HepG2 (cell line): ENCODE measurements around the gene WDSUB1. TPM values are rescaled to one million over a fixed set of nuclear protein-coding genes. Genes with fewer than 3 reads are reported as not detected.

Source experiments
- ATAC-seq: fragments of 200-7000 bp; cut with Tn5 transposase; 3 replicates; pipeline ENCODE4 v1.9.1; 2020; ENCODE audit warnings: mild to moderate bottlenecking, moderate library complexity
- BruUV-seq: library from RNA; stranded (reverse); fragments of 400-500 nt; replicated peaks from 2 replicates; lab custom pipeline; 2021; lab: Mats Ljungman, UMichigan
- CTCF ChIA-PET: fragments of 300-600 bp; formaldehyde crosslinking; extraction: SDS; loops from one replicate; lab custom pipeline; 2021; ENCODE audit warnings: low total read pairs, inconsistent platforms, low intra/inter-chr PET ratio; lab: Yijun Ruan, JAX
- POLR2A ChIA-PET: fragments of 350-600 bp; sonication (Branson Sonifier 250); formaldehyde crosslinking; loops from one replicate; lab custom pipeline; 2020; ENCODE audit warnings: antibody characterized with exemption, inconsistent platforms; lab: Yijun Ruan, JAX
- DNase-seq: peaks from one replicate; pipeline ENCODE4 v3.0.0-alpha.2; 2015; ENCODE audit warnings: low spot score
- FAIRE-seq: peaks from 3 replicates; lab custom pipeline; 2011; peaks lifted over from hg19 to GRCh38; lab: Jason Lieb, UNC
- H2AFZ ChIP-seq: one replicate; pipeline ENCODE4 v1.6.1; 2011; ENCODE audit warnings: low read length, inconsistent platforms
- H3K27ac ChIP-seq: fragments of 300-600 bp; 3 replicates; pipeline ENCODE4 v1.8.0; 2011; ENCODE audit warnings: mixed run types, mild to moderate bottlenecking, mixed read lengths, low read length, inconsistent platforms; ENCODE audit not compliant: insufficient read depth; ENCODE audit errors: extremely low read length
- H3K27me3 ChIP-seq, 2 experiments: fragments of 200-600 bp in 1 of 2; 2 replicates in 1 of 2; 3 replicates in 1 of 2; pipeline versions ENCODE4 v1.6.0 to v1.8.0; 2011; ENCODE audit warnings: low read length in 2 of 2, mild to moderate bottlenecking in 2 of 2, moderate library complexity in 2 of 2, inconsistent platforms in 1 of 2; ENCODE audit not compliant: insufficient read depth in 2 of 2, control insufficient read depth in 1 of 2
- H3K36me3 ChIP-seq, 2 experiments: fragments of 200-600 bp in 1 of 2; replicated peaks in 1 of 2; 2 replicates in 1 of 2; 3 replicates in 1 of 2; pipeline versions ENCODE4 v1.5.1 to v1.8.0; 2011; ENCODE audit warnings: low read length in 2 of 2, inconsistent platforms in 1 of 2; ENCODE audit not compliant: insufficient read depth in 2 of 2, control insufficient read depth in 1 of 2
- H3K4me1 ChIP-seq: 2 replicates; pipeline ENCODE4 v1.5.1; 2012; ENCODE audit warnings: low read length, inconsistent platforms; ENCODE audit not compliant: insufficient read depth
- H3K4me2 ChIP-seq: 2 replicates; pipeline ENCODE4 v1.6.0; 2011; ENCODE audit warnings: low read depth, low read length, inconsistent platforms
- H3K4me3 ChIP-seq, 3 experiments: fragments of 200-600 bp in 1 of 3; sonication (generic), shearing (Covaris generic) in 1 of 3; replicated peaks in 1 of 3; 2 replicates each; pipeline ENCODE4 v1.5.1; 2011 to 2016; ENCODE audit warnings: low read length in 3 of 3, inconsistent platforms in 2 of 3, low read depth in 2 of 3, mild to moderate bottlenecking in 2 of 3, control low read depth in 1 of 3, mixed read lengths in 1 of 3; ENCODE audit not compliant: insufficient read depth in 1 of 3
- H3K79me2 ChIP-seq: one replicate; pipeline ENCODE4 v1.6.1; 2011; ENCODE audit warnings: low read length, inconsistent platforms; ENCODE audit not compliant: insufficient read depth
- H3K9ac ChIP-seq: 2 replicates; pipeline ENCODE4 v1.6.0; 2011; ENCODE audit warnings: mild to moderate bottlenecking, low read depth, low read length, inconsistent platforms; ENCODE audit not compliant: insufficient read depth
- H3K9me3 ChIP-seq: 2 replicates; pipeline ENCODE4 v1.5.1; 2012; ENCODE audit warnings: mild to moderate bottlenecking, low read length
- H4K20me1 ChIP-seq: 2 replicates; pipeline ENCODE4 v1.6.0; 2011; ENCODE audit warnings: inconsistent platforms, mild to moderate bottlenecking, low read length, moderate library complexity; ENCODE audit not compliant: insufficient read depth
- ATF2 ChIP-seq: sonication (generic); formaldehyde crosslinking; IDR thresholded peaks from 2 replicates; pipeline ENCODE4 v1.4.0; 2020; ENCODE audit warnings: missing genetic modification reagents
- ATF4 ChIP-seq, 2 experiments: fragments of 450-650 bp in 1 of 2; sonication (generic) in 1 of 2; formaldehyde crosslinking; IDR thresholded peaks; 2 replicates each; pipeline versions ENCODE4 v1.5.0 to v1.8.0; 2020 to 2022; ENCODE audit warnings: mild to moderate bottlenecking in 1 of 2, missing genetic modification reagents in 1 of 2
- CEBPG ChIP-seq: IDR thresholded peaks from 2 replicates; pipeline ENCODE4 v1.6.1; 2016
- E2F5 ChIP-seq: sonication (generic); formaldehyde crosslinking; conservative IDR thresholded peaks from 2 replicates; pipeline ENCODE4 v1.4.0; 2020; ENCODE audit warnings: missing genetic modification reagents
- ELF3 ChIP-seq: IDR thresholded peaks from 2 replicates; pipeline ENCODE4 v1.6.1; 2016; ENCODE audit warnings: missing genetic modification reagents, missing compliant biosample characterization
- GATAD2A ChIP-seq: IDR thresholded peaks from 2 replicates; pipeline ENCODE4 v1.6.1; 2016
- GPN1 ChIP-seq: sonication (generic); formaldehyde crosslinking; IDR thresholded peaks from 2 replicates; pipeline ENCODE4 v1.5.1; 2020; ENCODE audit warnings: missing genetic modification reagents, borderline replicate concordance
- MED1 ChIP-seq: sonication (generic); formaldehyde crosslinking; IDR thresholded peaks from 2 replicates; pipeline ENCODE4 v1.4.0; 2020; ENCODE audit warnings: missing genetic modification reagents
- MYPOP ChIP-seq: sonication (generic); formaldehyde crosslinking; IDR thresholded peaks from 2 replicates; pipeline ENCODE4 v1.8.1; 2023; ENCODE audit warnings: mild to moderate bottlenecking, moderate library complexity, missing genetic modification reagents
- SMAD3 ChIP-seq: sonication (generic); formaldehyde crosslinking; IDR thresholded peaks from 2 replicates; pipeline ENCODE4 v1.4.0; 2020; ENCODE audit warnings: missing genetic modification reagents
- SP5 ChIP-seq: IDR thresholded peaks from 2 replicates; pipeline ENCODE4 v1.6.1; 2016; ENCODE audit warnings: low read depth, borderline replicate concordance
- SUZ12 ChIP-seq: fragments of 150-350 bp; IDR thresholded peaks from 2 replicates; pipeline ENCODE4 v1.6.1; 2014; ENCODE audit warnings: low read depth, low read length
- ZBTB7A ChIP-seq: sonication (generic); formaldehyde crosslinking; IDR thresholded peaks from 2 replicates; pipeline ENCODE4 v1.8.0; 2022; ENCODE audit warnings: mild to moderate bottlenecking, missing genetic modification reagents
- ZNF12 ChIP-seq: sonication (generic); formaldehyde crosslinking; IDR thresholded peaks from 2 replicates; pipeline ENCODE4 v1.5.0; 2020; ENCODE audit warnings: missing genetic modification reagents
- ZNF484 ChIP-seq: sonication (generic); formaldehyde crosslinking; IDR thresholded peaks from 2 replicates; pipeline ENCODE4 v1.5.1; 2020; ENCODE audit warnings: mild to moderate bottlenecking, low read depth, missing genetic modification reagents, borderline replicate concordance
- ZNF704 ChIP-seq: sonication (generic); formaldehyde crosslinking; IDR thresholded peaks from 2 replicates; pipeline ENCODE4 v1.8.1; 2023; ENCODE audit warnings: mild to moderate bottlenecking, inconsistent platforms, moderate library complexity, missing genetic modification reagents, borderline replicate concordance
- ZSCAN29 ChIP-seq: sonication (generic); formaldehyde crosslinking; conservative IDR thresholded peaks from 2 replicates; pipeline ENCODE4 v1.4.0; 2020; ENCODE audit warnings: mild to moderate bottlenecking, missing genetic modification reagents
- WGBS: methylation state at CpG from one replicate; pipeline ENCODE4 v1.1.6; 2017; ENCODE audit warnings: low lambda C conversion rate; 5-methylcytosine and 5-hydroxymethylcytosine counted together
- in situ Hi-C: cut with HindIII; loops from 2 replicates; pipeline ENCODE4 v1.10.0; 2017; ENCODE audit warnings: low pct_unique_long_range_greater_than_20kb; ENCODE audit not compliant: extremely low pct_ligation_motif_present
- intact Hi-C: fragments of 100-400 bp; cut with micrococcal nuclease; formaldehyde crosslinking; loops from one replicate; pipeline ENCODE4 v1.10.0; 2022; ENCODE audit not compliant: unreplicated experiment
- polyA plus RNA-seq, 8 experiments: library from polyadenylated mRNA; depleted of rRNA in 3 of 8; stranded (reverse) in 7 of 8; unstranded in 1 of 8; fragments of >200 nt; fragmentation: Illumina TruSeq in 4 of 8; extraction: Trizol in 4 of 8; gene quantifications; 2 replicates each; pipeline versions ENCODE4 v1.2.1 to v1.2.3, GENCODE V29; 2011 to 2016; ENCODE audit warnings: low read depth in 4 of 8, missing spikeins in 1 of 8, mixed read lengths in 1 of 8; ENCODE audit not compliant: insufficient read depth in 1 of 8
- total RNA-seq, 5 experiments: library from RNA; depleted of rRNA; stranded (reverse); fragments of >200 nt; fragmentation: Illumina TruSeq; extraction: Trizol; gene quantifications; 2 replicates each; pipeline ENCODE4 v1.2.3, GENCODE V29; 2016; ENCODE audit warnings: low read depth in 1 of 5

The WDSUB1 gene
- total and polyA plus RNA-seq, 2 of the 13 experiments (the other 11 are each of a cell fraction or from before 2014, with no cell fraction given): 10.1 to 10.7 TPM

- no peaks in the 10 kb centered on the region; a peak in 1 of 5 replicates for H3K27me3 ChIP-seq
- BruUV-seq: no TSS peak
- no peaks in the 10 kb centered on the region for H4K20me1 ChIP-seq
- H3K36me3 ChIP-seq: no peaks in the 10 kb centered on the region
- in situ Hi-C loops: no loop called here
- ChIA-PET POLR2A (interaction anchor here (0.6 to 1.4 kb wide), 3 partner anchors 55 to 422 kb away, joined by 3 to 6 read pairs (median 3); partner anchors contain the start of gene MARCHF7), CTCF (no interaction called here)
- no peak overlapping the region for H3K9ac ChIP-seq
- H3K27ac ChIP-seq: no peak overlapping the region
- peaks cover 7% of the 10 kb centered on the region for H3K79me2 ChIP-seq
- WGBS: 5% methylated on average over 7 of the region's 7 CpGs
- peak overlapping the region; percentile 92 for H2AFZ ChIP-seq
- H3K4me3 ChIP-seq: peak overlapping the region in 2 of 3 experiments; percentile 17 to 24; a peak in 1 of 6 replicates
- no peaks in the 10 kb centered on the region for H3K9me3 ChIP-seq
- DNase-seq (peak; percentile 33), ATAC-seq (no peak), FAIRE-seq (no peak)
- intact Hi-C loops: no loop called here
- peak overlapping the region; percentile 67 for H3K4me2 ChIP-seq
- H3K4me1 ChIP-seq: peaks cover 31% of the 10 kb centered on the region
- peak; percentile 50; the same call in 1 of the 2 replicates for TF ChIP-seq ZNF12 (CRISPR knock-in tag)
- TF ChIP-seq ATF2 (CRISPR knock-in tag): peak; percentile 32; the same call in 1 of the 2 replicates
- no peak for TF ChIP-seq GPN1 (CRISPR knock-in tag)
- TF ChIP-seq SUZ12: no peak
- peak; percentile 73 for TF ChIP-seq CEBPG (CRISPR knock-in tag)
- no peak for TF ChIP-seq ELF3
- no peak for TF ChIP-seq ZNF704 (CRISPR knock-in tag)
- TF ChIP-seq ZBTB7A (CRISPR knock-in tag): no peak
- TF ChIP-seq E2F5: no peak
- peak in 1 of 2 experiments; percentile 97; a peak in 2 of 4 replicates for TF ChIP-seq ATF4 (CRISPR knock-in tag; IDR thresholded peaks at IDR 0.05)
- TF ChIP-seq SMAD3: no peak
- no peak for TF ChIP-seq SP5
- 0 out of 2 replicates have a peak, but pooled peaks have one; percentile 20 for TF ChIP-seq MYPOP
- 0 out of 2 replicates have a peak, but pooled peaks have one; percentile 25 for TF ChIP-seq MED1 (CRISPR knock-in tag)
- TF ChIP-seq ZSCAN29: no peak
- no peak for TF ChIP-seq ZNF484 (CRISPR knock-in tag)
- peak; percentile 44; the same call in 1 of the 2 replicates for TF ChIP-seq GATAD2A
Observed at GRCh38 chr2:159290289-159290907, 3.9 kb upstream of the WDSUB1 start.
